Measurements from ENCODE around the gene SART3.

The SART3 gene

GRCh38 chr12:108484845-108485244 is 76.1 kb downstream of the SART3 start:
- no peak for DNase-seq

GRCh38 chr12:108484431-108484830 is 76.5 kb downstream of the SART3 start:
- DNase-seq, result no peak

GRCh38 chr12:108483213-108484059 is 77.5 kb downstream of the SART3 start:
- DNase-seq, result no peak

- DNase-seq, result no peak
Measured at GRCh38 chr12:108482717-108483212, 78.2 kb downstream of the SART3 start.

- no peak for DNase-seq
Measured at GRCh38 chr12:108479364-108480070, 81.5 kb downstream of the SART3 start.

- DNase-seq, result no peak
Measured at GRCh38 chr12:108478611-108479206, 82.3 kb downstream of the SART3 start.

GRCh38 chr12:108477881-108478259 is 83.1 kb downstream of the SART3 start:
- no peak for DNase-seq

- DNase-seq, result no peak
Measured at GRCh38 chr12:108477055-108477880, 83.7 kb downstream of the SART3 start.

GRCh38 chr12:108475396-108475795 is 85.6 kb downstream of the SART3 start:
- no peak for DNase-seq

- DNase-seq, result no peak
Measured at GRCh38 chr12:108473400-108474055, 87.4 kb downstream of the SART3 start.
